T1000 (cell line): ENCODE data around the gene PINK1.

Source experiments
- DNase-seq: peaks from one replicate; lab custom pipeline; 2025; ENCODE audit warnings: mixed read lengths; lab: John Stamatoyannopoulos, UW

PINK1 gene

DNA sequence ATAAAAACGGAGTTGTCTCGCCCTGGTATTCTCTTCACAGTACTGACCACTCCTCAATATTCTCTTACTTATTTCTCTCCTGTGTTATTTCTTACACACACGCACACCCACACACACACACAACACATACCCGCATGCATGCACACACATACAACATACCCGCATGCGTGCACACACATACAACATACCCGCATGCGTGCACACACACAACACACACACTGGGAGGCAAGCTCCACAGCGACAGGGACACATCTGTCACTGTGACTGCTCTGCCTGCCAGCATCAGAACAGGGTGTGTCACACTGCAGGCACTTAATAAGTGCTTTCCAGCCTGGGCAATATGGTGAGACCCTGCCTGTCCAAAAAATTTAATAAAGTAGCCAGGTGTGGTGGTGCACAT is 48.7 kb downstream of the PINK1 start:
- DNase-seq: no peak

- DNase-seq: no peak
These were observed 49.4 kb downstream of the PINK1 start for GRCh38 chr1:20682571-20683236.

- no peak for DNase-seq
These were observed 50.4 kb downstream of the PINK1 start for GRCh38 chr1:20683614-20684013.

DNA sequence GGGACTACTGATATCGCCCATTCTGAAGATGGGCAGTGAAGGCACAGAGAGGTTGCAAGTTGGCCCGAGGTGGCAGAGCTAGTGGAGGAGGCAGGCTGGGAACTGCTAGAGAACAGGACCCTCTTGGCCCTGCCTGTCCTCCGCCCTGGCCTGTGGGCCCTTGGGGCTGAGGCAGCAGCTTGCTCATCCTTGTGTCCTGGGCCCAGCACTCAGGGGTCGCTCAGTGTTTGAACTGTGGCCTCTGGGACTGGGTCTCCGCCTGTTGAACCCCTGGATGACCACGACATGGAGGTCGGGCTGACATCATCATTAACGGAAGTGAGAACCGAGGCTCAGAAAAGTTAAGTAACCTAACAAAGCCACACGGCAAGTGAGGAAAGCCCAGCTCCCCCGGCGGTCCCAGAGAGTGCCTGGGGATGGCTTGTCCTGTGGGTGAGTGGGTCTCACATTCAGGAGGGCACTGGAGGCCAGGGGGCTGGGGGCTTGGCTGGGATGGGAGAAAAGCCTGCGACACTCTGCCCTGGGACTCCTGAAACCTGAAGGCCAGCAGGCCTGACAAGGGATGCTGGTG is 50.9 kb downstream of the PINK1 start:
- DNase-seq: no peak

GRCh38 chr1:20684651-20685050 is 51.4 kb downstream of the PINK1 start:
- no peak for DNase-seq

DNA sequence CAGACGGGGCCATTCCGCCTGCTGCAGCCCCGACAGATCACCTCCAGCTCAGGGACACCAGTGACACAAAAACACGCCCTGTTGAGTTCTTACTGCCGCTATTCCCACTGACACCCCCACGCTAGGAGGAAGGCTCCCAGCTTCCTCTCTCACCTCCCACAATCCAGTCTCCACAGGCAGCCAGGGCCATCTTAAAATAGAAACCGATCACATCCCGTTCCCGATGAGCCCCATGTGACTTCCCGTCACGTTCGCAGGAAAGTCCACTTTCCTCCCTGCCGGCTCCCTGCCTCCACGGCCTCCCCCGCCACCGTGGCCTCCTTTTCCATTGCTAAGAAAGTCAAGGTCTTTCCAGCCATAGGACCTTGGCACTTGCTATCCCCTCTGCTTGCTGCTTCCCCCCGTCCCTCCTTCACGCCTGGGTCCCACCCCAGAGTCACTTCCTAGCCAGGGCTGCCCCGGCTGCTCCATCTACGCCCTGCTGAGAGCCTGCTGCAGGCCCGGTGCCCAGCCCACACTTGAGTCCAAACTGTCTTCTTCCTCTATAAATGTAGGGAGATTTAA is 51.9 kb downstream of the PINK1 start:
- DNase-seq: no peak

- no peak for DNase-seq
These were observed 52.5 kb downstream of the PINK1 start for GRCh38 chr1:20685741-20686140.

GRCh38 chr1:20686883-20687725 is 53.8 kb downstream of the PINK1 start:
- no peak for DNase-seq

- DNase-seq: no peak
These were observed 56.4 kb downstream of the PINK1 start for GRCh38 chr1:20689645-20690056.

DNA sequence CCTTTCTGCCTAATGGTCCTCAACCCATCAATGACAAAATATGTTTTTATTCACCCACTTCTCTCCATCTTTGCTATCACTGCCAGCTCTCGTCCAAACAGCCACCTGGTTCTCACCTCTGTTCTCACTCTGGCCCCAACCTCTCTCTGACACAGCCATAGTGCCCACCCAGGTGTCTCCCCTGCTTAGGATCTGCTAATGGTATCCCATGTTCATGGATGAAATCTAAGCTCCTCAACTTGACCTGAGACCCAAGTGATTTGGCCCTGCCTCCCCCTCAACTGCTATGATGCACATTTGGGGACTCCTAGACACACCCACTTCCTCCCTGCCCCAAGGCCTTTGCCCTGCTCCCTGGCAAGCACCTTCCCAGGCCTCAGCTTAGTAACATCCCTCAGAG is 58.6 kb downstream of the PINK1 start:
- no peak for DNase-seq

DNA sequence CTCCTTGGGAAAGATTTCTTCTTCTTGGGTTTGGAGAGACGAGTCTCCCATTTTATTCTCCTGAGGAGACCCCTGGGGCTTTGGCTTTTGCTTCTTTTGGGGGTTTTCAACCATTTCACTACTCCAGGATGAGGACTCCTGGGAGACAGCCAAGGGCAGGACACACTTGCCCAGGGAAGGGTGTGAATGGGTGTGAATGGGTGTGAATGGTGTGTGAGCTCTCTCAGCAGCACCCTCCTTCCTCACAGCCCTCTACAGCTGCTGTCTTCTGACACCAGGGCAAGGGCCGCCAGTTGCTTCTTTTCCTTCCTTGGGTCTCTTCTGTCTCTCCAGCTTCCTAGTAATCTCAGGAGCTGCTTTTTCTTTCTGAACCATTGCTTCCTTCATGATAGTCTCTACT is 60.4 kb downstream of the PINK1 start:
- DNase-seq: no peak

DNA sequence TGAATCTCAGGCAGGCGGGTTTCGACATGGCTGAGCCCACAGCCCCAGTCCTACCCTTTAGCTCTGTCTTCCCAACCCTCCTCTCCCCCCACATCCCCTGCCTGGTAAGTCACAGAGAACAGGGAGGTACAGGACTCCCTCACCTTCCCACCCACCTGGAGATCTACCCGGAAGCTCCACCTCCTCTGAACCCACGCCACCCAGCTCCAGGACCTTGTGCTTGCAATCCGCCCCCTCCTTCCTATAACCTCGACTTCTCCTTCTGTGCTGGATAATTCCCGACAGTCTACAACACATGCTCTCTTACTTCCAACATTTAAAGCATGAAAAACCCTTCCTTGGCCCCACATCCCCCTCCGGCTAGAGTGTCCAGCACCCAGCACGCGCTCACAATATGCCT is 62.3 kb downstream of the PINK1 start:
- no peak for DNase-seq

DNA sequence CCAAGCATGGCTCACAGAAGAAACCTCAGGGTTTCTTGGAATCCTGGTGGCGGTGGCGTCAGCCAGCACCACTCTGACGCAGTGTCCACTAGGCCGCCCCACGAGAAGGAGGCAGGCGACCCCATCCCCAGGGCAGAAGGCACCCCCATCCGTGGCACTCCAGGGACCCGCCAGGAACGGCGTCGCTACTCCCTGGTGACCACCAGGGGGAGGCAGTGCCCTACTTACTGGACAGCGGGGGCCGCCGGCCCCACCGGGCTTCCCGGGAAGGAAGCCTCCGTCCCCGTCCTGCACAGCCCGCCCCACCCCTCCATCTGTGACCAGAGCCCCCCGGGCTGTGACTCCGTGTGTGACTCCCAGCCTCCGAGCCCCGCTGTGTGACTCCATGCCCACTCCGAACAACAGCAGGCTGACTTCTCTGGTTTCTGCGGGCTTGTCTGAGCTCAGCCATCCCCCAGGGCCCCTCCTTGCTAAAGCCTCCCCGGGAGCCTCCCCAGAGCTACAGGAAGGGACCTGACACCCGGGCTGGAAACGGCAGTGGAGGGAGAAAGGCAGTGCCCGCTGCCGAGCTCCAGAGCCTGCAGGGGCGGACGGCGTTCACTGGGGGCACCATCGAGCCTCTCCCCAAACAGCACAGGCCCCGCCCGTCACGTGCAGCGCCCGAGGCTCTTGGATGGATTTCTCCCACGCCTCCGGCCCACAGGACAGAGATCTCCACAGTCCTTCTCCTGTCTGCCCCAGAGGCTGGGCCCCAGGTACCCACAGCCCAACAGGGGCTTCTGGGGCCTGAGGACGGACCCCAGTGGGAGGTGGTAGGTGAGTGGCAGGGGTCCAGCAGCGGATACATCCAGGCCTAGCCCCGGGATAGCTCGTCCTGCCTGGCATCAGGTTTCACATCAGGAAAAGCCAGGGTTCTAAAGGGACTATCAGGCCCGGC is 63.4 kb downstream of the PINK1 start:
- DNase-seq: peak; percentile 95

DNA sequence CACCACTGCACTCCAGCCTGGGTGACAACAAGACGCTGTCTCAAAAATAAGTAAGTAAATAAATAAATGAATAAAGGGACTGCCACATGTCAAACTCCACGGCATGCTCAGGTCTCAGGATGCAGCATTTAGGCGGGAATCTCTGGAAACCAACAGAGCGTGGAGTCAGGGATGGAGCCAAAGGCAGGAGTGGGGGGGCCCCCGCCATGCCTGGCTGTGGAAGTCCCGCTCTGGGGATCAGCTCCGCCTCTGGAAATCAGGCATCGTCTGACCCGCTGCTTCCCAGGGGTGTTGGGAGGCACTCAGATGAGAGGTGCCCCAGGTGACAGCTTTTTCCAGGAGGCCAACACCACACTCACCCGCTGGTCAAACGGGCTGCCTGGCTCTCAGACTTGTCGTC is 64.3 kb downstream of the PINK1 start:
- DNase-seq: no peak

DNA sequence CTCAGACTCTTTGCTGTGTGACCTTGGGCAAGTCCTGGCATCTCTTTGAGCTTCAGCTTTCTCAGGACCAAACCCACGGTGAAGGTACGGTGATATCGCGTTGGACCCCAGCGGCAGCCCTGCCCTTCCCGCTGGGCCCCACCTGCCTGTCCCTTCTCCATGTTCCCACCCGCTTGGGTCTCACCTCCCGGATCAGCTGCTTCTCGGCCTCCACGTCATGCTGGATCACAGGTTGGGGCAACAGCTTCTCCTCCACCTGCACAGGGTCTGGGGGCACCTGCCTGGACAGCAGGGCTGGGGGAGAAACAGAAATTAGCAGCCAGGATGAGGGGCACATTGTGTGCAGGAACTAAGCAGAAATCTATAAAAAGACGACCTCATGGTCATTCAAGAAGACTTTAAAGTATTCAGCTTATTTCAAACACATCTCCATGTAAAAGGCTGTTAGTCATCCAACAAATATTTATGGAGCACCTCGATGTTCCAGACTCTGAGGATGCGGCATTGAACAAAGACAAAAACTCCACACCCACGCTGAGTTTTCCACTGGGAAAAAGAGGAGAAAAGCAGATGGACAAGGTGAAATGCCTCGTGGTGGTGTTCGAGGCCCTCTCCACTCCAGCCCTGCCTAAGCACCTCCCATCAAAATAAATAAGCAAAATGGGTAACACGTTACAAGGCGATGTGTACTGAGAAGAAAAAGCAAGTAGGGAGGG is 65.1 kb downstream of the PINK1 start:
- DNase-seq: peak; percentile 28

- no peak for DNase-seq
These were observed 66.3 kb downstream of the PINK1 start for GRCh38 chr1:20699558-20699957.

- DNase-seq: no peak
These were observed 67.5 kb downstream of the PINK1 start for GRCh38 chr1:20700636-20701215.
